GM19099 (cell line): Measurements from ENCODE around the gene NINL.

Experiments
- POLR2A ChIP-seq: IDR thresholded peaks from 3 replicates; pipeline ENCODE4 v1.6.1; 2011; ENCODE audit warnings: low read depth; ENCODE audit not compliant: insufficient read length; ENCODE audit errors: extremely low read depth

The NINL gene

DNA sequence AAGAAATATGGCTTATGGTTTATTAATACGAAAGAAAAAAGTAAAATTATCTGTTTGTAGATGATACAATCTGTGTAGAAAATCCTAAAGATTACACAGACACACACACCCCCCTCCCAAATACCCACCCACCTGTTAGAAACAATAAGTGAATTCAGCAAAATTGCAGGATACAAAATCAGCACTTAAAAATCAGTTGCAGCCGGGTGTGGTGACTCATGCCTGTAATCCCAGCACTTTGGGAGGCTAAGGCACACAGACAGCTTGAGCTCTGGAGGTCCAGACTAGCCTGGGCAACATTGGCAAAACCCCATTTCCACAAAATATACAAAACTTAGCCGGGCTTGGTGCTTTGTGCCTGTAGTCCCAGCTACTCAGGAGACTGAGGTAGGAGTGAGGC lies 42.3 kb downstream of the NINL start:
- no peak for TF ChIP-seq POLR2A

DNA sequence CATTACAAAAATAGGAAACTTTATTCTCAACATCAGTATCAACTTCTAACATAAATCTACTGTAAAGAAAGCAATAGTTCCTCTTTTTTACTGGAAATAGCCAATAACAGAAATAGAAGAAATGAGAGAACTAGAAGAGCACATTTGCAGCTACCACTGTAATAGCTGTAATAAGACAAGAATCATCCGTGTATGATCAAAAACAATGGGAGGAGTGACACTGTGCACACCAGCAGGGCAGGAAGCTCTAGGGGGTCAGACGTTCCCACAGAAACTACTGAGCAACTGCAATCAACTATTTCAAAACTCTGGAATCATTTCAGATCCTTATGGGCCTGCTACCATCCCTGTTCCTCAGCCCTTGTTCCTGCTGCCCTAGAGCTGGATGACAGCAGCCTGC lies 43.7 kb downstream of the NINL start:
- TF ChIP-seq POLR2A, result no peak

DNA sequence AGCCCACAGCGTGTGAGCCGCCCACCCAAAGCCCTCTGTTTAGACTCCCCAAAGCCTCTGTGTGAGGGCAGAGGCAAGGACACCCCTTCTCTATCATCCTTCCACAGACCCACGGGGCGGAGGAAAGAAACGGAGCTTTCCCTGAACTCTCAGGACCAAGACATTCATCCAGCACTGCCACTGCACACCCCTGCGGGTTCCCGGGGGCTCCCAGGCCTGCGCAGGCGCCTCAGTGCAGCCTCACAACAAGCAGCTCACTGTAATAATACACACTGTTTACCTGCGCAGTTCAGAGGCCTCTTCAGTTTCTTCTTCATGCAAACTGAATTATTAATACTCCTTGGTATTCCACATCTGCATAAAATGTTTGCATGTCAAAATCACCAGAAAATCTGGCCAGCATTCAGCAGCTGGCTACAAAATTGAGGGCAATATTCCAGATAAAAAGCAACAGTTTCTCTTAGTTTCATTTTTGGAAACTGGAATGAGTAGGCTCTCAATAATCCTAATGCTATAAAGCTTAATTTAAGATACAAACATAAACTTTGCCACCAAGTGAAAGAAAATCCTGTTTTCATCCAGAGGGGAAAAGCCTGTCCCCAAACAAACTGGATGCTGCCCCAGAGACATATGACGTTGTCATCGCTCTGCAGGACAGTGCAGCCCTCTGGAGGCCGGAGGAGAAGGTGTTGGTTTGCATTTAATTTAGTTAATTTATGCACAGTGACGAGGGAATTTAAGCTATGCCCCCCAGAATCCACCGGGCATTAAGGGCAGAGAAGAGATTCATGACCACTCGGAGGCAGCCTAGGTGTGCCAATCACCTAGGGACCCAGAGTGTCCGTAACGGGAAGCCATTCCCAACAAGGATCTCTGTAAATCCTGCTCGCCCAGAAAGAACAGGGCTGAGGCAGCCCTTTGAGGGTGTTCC lies 45.3 kb downstream of the NINL start:
- TF ChIP-seq POLR2A, result no peak

DNA sequence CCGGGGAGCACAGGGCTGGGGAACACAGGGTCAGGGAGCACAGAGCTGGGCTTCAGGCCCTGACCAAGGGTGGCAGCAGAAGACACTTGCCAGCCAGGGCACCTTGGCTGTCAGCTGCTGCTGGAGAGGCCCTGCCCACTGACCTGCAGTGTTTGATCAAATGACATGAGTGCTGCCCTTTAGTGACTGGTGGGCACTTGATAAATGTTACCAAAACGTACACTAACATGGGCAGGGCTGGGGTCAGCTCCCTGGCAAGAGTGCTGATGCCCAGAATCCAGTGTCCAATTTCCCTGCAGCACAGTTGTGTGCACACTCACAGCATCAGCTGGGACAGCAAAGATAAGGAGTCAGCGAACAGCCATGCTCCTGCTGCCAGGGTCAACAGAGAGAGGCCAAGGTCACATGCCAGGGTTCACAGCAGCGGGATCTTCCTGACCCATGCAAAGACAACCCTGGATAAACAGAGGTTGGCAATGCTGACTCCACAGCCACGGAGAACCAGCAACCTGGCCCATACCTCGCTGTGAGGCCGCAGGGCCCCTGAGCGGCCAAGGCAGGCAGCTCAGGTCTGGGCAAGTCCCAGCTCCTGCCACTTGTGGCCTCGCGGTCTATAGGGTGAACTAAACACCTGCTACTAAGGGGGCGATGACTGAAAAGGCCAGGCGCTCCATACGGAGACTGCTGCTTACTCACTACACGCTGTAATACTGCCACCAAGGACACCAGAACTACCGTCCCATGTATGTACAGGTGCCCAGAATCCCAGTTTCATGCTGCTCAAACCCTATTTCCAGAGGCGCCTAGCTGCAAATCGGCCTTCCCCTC lies 46.3 kb downstream of the NINL start:
- no peak for TF ChIP-seq POLR2A

DNA sequence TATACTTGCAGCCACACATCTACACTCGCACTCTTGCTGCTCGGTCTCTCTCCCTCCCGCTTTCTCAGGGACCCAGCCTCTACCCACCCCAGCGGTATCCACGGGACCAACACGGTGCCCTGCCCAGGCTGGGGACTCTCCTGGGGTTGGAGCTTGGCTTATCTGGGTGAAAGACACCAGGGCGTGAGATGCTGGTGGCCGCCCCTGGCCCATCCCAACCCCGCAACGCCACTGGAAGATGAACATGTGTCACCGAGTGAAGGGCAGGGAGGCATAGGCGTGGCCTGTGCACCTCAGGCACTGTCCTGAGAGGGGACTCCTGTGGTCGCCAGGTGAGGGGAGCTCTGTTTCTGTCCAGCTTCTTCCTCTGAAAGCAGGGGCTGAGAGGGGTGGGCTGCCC lies 47.4 kb downstream of the NINL start:
- TF ChIP-seq POLR2A, result no peak

DNA sequence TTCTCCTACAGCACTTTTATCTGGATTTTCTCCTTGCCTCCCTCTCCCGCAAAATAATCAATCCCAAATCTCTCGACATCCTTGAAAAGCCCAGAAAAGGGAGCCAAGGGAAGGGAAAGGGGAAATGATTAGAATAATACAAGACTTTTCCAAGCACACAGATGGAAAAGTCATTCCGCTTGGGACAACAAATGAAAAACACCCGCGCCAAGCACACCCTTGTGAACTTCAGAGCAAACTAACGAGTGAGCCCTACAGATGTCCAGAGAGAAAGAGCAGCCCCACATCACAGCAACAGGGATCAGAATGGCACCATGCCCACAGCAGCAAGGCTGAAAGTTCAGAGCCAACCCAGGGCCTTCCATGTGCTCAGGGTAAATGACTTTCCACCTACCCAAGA lies 49.6 kb downstream of the NINL start:
- TF ChIP-seq POLR2A, result no peak

DNA sequence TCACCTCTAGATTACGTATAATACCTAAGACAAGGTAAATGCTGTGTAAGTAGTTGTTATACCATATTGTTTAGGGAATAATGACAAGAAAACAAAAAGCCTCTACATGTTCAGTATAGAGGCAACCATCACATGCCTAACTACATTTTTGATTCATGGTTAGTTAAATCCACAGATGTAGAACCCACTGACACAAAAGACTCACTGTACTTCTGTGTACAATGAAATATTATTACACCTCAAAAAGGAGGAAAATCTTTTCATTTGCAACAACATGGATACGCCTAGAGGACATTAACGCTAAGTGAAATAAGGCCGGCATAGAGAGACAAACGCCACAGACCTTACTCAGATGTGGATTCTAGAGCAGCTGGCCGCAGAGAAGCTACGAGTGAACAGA lies 50.5 kb downstream of the NINL start:
- no peak for TF ChIP-seq POLR2A

DNA sequence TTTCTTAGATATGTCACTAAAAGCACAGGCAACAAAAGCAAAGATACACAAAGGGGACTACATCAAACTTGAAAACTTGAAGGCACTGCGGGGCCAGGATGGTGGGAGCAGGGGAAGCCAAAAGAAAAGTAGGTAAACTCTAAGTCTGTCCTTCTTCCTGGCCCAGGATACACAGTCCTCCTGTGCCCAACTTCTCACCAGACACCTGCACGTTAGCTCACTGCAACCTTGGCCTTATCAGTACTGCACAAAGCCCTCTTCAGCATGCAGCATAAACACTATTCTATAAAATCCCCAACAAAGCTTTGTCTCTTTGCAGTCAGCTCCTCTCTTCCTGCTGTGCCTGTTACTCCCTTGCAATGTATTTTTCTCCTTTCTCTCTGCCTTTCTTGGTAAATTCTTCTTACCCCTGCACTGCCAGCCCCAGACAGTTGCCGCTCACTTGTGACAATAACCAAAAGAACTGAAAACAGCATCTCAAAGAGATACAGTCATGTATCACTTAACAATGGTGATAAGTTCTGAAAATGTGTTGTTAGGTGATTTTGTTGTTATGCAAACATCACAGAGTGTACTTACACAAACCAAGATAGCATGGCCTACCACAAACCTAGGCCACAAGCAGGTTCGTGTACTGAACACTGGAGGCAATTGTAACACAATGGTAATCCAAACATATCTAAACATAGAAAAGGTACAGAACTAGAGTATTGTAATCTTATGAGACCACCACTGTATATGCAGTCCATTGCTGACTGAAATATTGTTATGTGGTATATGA lies 51.2 kb downstream of the NINL start:
- TF ChIP-seq POLR2A, result no peak

DNA sequence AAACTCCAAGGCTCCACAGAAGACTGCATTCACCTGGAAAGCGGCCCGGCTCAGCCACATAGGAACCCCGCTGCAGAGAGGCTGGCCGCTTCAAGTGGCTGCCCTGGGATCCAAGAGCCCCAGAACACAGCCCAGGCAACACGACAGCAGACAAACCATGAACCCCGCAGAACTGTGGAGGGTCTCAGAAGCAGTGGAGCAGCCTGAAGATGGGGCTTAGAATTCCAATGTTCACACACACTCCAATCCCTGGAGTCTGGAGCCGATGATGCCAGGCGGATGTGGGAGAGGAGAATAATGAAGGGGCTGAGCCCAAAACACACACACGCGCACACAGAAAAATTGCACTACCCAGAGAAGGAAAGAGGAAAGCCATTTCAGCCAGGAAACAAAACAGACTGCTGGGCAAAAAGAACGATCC lies 52.4 kb downstream of the NINL start:
- TF ChIP-seq POLR2A, result no peak

DNA sequence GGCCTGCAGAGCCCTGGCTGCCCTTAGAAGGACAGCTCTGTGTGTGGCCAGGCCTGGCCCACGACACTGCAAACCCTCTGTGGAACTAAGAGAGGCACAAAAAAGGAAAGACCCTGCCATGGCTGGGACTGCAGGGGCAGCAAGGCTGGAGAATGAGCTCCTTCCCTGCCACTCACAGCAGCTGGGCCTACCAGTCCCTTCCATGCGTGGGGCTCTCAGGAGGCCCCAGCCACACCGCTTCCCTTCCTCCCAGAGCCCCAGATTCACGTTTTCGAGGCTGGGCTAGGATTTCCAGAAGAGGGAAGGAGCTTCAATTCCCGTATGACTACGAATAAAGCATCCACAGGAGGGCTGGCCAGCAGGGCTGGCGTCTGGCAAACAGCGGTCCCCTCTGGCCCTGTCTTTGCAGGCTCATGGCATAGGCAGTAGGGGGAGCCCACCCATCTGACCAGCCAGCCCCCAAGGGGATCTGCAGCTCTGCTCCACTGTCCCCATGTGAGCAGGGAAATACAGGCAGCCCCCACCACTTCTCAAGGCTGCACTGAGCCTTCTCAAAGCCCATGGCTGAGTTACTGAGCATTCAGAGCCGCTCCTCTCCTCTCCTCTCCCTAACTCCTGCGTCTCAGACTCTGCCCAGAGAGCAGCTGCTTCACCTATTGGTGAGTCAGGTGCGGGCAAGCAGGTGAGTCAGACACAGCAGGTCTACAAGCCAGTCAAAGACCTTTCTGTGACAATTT lies 53.1 kb downstream of the NINL start:
- TF ChIP-seq POLR2A, result no peak

DNA sequence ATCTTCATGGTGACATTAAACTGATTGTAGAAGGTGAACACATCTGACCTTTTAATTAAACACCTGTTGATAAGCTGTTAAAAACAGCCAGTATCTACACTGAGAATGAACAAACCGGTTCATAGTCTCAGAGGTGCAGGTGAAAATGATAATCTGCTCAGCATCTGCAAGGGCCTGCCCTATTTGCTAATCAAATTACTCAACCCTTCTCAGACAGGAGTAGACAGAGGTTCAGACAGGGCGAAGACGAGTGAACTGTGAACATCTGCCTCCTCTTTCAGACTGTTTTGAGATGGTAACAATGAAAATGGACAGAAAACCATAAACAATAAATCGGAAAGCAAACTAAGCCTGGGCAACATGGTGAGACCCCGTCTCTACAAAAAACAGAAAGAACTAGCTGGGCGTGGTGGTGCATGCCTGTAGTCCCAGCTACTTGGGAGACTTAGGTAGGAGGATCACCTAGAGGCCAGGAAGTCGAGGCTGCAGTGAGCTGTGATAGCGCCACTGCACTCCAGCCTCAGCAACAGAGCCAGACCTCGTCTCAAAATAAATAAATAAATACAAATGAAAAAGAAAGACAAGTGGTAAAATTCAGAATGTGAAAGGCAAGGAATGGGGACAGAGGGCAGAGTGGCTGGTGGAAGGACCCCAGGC lies 55.9 kb downstream of the NINL start:
- no peak for TF ChIP-seq POLR2A

DNA sequence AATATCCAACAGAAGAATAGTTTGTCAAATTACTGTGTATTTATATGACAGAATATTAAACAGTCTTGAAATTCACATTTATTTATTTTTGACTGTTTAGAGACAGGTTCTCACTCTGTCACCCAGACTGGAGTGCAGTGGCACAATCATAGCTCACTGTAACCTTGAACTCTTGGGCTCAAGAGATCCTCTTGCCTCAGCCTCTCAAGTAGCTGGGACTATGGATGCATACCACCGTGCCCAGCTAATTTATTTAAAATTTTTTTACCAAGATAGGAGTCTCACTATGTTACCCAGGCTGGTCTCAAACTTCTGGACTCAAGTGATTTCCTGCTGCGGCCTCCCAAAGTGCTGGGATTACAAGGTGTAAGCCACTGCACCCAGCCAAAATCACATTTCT lies 57.4 kb downstream of the NINL start:
- no peak for TF ChIP-seq POLR2A

DNA sequence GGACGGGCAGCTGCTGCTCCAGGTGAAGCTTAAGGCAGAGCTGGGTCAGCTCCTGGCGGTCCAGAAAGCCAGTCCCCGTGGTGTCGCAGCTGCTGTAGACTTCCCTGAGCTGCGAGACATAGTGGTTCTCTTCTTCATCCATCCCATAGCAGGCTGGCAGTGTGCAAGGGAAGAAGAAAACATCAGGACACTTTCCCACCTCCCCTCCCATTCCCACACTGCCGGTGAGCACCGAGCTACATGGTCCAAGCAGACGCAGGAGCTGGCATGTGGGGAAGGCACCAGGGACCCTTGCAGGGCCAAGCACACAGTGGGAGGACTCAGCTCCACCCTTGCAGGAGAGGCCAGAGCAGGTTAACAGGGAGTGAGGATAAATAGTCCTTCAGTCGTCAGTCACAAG lies 58.9 kb downstream of the NINL start:
- no peak for TF ChIP-seq POLR2A

DNA sequence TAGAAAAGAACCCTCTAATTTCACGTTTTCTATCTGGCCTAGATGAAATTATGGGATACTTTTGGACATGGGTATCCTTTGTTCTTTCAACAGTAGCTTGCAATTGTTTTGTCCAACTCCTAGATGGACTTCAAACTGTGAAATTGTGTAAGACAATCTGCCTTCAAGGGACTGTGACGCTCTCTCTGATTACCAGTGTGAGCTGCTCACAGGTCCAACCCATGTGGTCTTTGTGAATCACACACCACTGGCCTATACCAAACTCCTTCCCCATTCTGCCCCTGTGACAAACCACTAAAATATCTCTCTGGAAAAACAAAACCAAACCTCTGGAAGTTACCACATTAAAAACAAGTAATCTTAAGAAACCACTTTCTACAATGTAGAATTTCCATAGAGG lies 59.5 kb downstream of the NINL start:
- no peak for TF ChIP-seq POLR2A
